ENCODE measurements around the gene PIBF1.
"Not testable (repeated sequence)": the region's sequence is repeated elsewhere in the genome, so short reads cannot be mapped to it uniquely, and the experiment has no call there.

Gene PIBF1

GRCh38 chr13:73035660-73036059 is 253.7 kb downstream of the PIBF1 start:
- no peaks in the 10 kb centered on the region for H3K9me3 ChIP-seq (ENCODE audit: control insufficient read depth in 5 of 5, low read length in 5 of 5)
- H3K4me1 ChIP-seq (ENCODE audit: control insufficient read depth in 5 of 5, insufficient read depth in 5 of 5, low read length in 5 of 5) = no peaks in the 10 kb centered on the region
- no peak overlapping the region for H3K9ac ChIP-seq (ENCODE audit: low read length in 5 of 5)
- no peak overlapping the region for H3K27ac ChIP-seq (ENCODE audit: low read depth, low read length)
- no peaks in the 10 kb centered on the region for H3K36me3 ChIP-seq (ENCODE audit: control insufficient read depth in 5 of 5, insufficient read depth in 5 of 5, low read length in 5 of 5)
- no peaks in the 10 kb centered on the region for H3K27me3 ChIP-seq (ENCODE audit: control insufficient read depth in 5 of 5, insufficient read depth in 4 of 5, low read length in 5 of 5)
- H3K4me3 ChIP-seq (ENCODE audit: low read depth in 1 of 5, low read length in 5 of 5) = no peak overlapping the region

GRCh38 chr13:73036566-73036965 is 254.6 kb downstream of the PIBF1 start:
- H3K27ac ChIP-seq (ENCODE audit: low read depth, low read length) = no peak overlapping the region
- H3K36me3 ChIP-seq (ENCODE audit: control insufficient read depth in 5 of 5, insufficient read depth in 5 of 5, low read length in 5 of 5) = no peaks in the 10 kb centered on the region
- H3K9me3 ChIP-seq (ENCODE audit: control insufficient read depth in 5 of 5, low read length in 5 of 5) = no peaks in the 10 kb centered on the region
- no peaks in the 10 kb centered on the region for H3K4me1 ChIP-seq (ENCODE audit: control insufficient read depth in 5 of 5, insufficient read depth in 5 of 5, low read length in 5 of 5)
- H3K9ac ChIP-seq (ENCODE audit: low read length in 5 of 5) = no peak overlapping the region
- no peak overlapping the region for H3K4me3 ChIP-seq (ENCODE audit: low read depth in 1 of 5, low read length in 5 of 5)
- no peaks in the 10 kb centered on the region for H3K27me3 ChIP-seq (ENCODE audit: control insufficient read depth in 5 of 5, insufficient read depth in 4 of 5, low read length in 5 of 5)

- Histone ChIP-seq H3K27me3 (ENCODE audit: control insufficient read depth in 5 of 5, insufficient read depth in 4 of 5, low read length in 5 of 5) (no peaks in the 10 kb centered on the region), H3K9me3 (ENCODE audit: control insufficient read depth in 5 of 5, low read length in 5 of 5) (no peaks in the 10 kb centered on the region), H3K4me3 (ENCODE audit: low read depth in 1 of 5, low read length in 5 of 5) (no peak overlapping the region), H3K36me3 (ENCODE audit: control insufficient read depth in 5 of 5, insufficient read depth in 5 of 5, low read length in 5 of 5) (no peaks in the 10 kb centered on the region), H3K4me1 (ENCODE audit: control insufficient read depth in 5 of 5, insufficient read depth in 5 of 5, low read length in 5 of 5) (no peaks in the 10 kb centered on the region), H3K9ac (ENCODE audit: low read length in 5 of 5) (no peak overlapping the region), H3K27ac (ENCODE audit: low read depth, low read length) (no peak overlapping the region)
Observed at GRCh38 chr13:73038064-73038463, 256.1 kb downstream of the PIBF1 start.

DNA sequence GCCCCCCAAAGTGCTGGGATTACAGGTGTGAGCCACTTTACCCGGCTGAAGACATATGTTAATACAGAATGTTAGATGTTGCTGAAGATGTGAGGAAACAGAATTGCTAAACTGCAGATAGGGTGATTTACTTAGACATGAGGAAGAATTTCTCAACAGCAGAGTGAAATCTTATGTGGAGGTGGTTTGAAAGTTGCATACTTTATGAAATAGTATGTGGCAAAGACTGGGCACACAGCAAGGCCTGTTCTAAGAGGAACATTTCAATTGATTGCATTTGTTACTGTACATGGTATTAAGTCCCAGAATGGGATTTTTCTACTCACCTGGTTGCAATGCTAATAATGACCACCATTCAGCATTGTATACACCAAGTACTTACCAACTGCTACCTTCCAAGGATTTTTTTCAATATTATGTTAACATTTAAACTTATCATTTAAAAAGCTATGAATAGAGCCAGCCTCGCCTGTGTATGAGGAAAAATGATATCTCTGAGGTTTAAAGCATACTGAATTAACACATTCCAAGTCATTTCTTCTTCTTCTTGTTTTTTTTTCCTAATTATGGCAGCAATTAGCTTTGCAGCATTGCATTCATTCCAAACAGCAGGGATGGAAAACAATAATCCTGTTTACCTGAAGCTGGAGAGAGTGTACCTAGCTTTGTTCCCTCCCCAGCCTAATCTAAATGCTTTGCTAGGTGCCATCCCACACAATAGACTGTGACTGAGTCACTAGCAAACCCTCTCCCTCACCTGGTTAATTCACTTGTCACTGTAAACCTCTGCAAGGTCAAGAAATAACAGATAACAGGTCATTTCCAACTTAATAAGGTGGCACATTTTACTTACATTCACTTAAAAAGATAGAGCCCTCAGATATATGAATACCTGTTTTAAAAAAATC is 257.5 kb downstream of the PIBF1 start:
- Histone ChIP-seq H3K9ac (ENCODE audit: low read length in 5 of 5) (no peak overlapping the region), H3K27me3 (ENCODE audit: control insufficient read depth in 5 of 5, insufficient read depth in 4 of 5, low read length in 5 of 5) (no peaks in the 10 kb centered on the region), H3K4me1 (ENCODE audit: control insufficient read depth in 5 of 5, insufficient read depth in 5 of 5, low read length in 5 of 5) (no peaks in the 10 kb centered on the region), H3K27ac (ENCODE audit: low read depth, low read length) (no peak overlapping the region), H3K9me3 (ENCODE audit: control insufficient read depth in 5 of 5, low read length in 5 of 5) (no peaks in the 10 kb centered on the region), H3K36me3 (ENCODE audit: control insufficient read depth in 5 of 5, insufficient read depth in 5 of 5, low read length in 5 of 5) (no peaks in the 10 kb centered on the region), H3K4me3 (ENCODE audit: low read depth in 1 of 5, low read length in 5 of 5) (no peak overlapping the region)

GRCh38 chr13:73040484-73040883 is 258.6 kb downstream of the PIBF1 start:
- Histone ChIP-seq H3K4me1 (ENCODE audit: control insufficient read depth in 5 of 5, insufficient read depth in 5 of 5, low read length in 5 of 5) (no peaks in the 10 kb centered on the region), H3K4me3 (ENCODE audit: low read depth in 1 of 5, low read length in 5 of 5) (no peak overlapping the region), H3K9ac (ENCODE audit: low read length in 5 of 5) (no peak overlapping the region), H3K27ac (ENCODE audit: low read depth, low read length) (no peak overlapping the region), H3K27me3 (ENCODE audit: control insufficient read depth in 5 of 5, insufficient read depth in 4 of 5, low read length in 5 of 5) (no peaks in the 10 kb centered on the region), H3K36me3 (ENCODE audit: control insufficient read depth in 5 of 5, insufficient read depth in 5 of 5, low read length in 5 of 5) (no peaks in the 10 kb centered on the region), H3K9me3 (ENCODE audit: control insufficient read depth in 5 of 5, low read length in 5 of 5) (no peaks in the 10 kb centered on the region)

GRCh38 chr13:73040968-73041596 is 259.1 kb downstream of the PIBF1 start:
- Histone ChIP-seq H3K4me1 (ENCODE audit: control insufficient read depth in 5 of 5, insufficient read depth in 5 of 5, low read length in 5 of 5) (no peaks in the 10 kb centered on the region), H3K36me3 (ENCODE audit: control insufficient read depth in 5 of 5, insufficient read depth in 5 of 5, low read length in 5 of 5) (no peaks in the 10 kb centered on the region), H3K4me3 (ENCODE audit: low read depth in 1 of 5, low read length in 5 of 5) (no peak overlapping the region), H3K9me3 (ENCODE audit: control insufficient read depth in 5 of 5, low read length in 5 of 5) (no peaks in the 10 kb centered on the region), H3K9ac (ENCODE audit: low read length in 5 of 5) (no peak overlapping the region), H3K27ac (ENCODE audit: low read depth, low read length) (no peak overlapping the region), H3K27me3 (ENCODE audit: control insufficient read depth in 5 of 5, insufficient read depth in 4 of 5, low read length in 5 of 5) (no peaks in the 10 kb centered on the region)

- H3K27ac ChIP-seq (ENCODE audit: low read depth, low read length) = no peak overlapping the region
- no peak overlapping the region for H3K4me3 ChIP-seq (ENCODE audit: low read depth in 1 of 5, low read length in 5 of 5)
- no peaks in the 10 kb centered on the region for H3K9me3 ChIP-seq (ENCODE audit: control insufficient read depth in 5 of 5, low read length in 5 of 5)
- no peak overlapping the region for H3K9ac ChIP-seq (ENCODE audit: low read length in 5 of 5)
- H3K36me3 ChIP-seq (ENCODE audit: control insufficient read depth in 5 of 5, insufficient read depth in 5 of 5, low read length in 5 of 5) = no peaks in the 10 kb centered on the region
- H3K27me3 ChIP-seq (ENCODE audit: control insufficient read depth in 5 of 5, insufficient read depth in 4 of 5, low read length in 5 of 5) = no peaks in the 10 kb centered on the region
- no peaks in the 10 kb centered on the region for H3K4me1 ChIP-seq (ENCODE audit: control insufficient read depth in 5 of 5, insufficient read depth in 5 of 5, low read length in 5 of 5)
Observed at GRCh38 chr13:73045031-73045430, 263.1 kb downstream of the PIBF1 start.

- H3K9ac ChIP-seq (ENCODE audit: low read length in 5 of 5); H3K36me3 ChIP-seq (ENCODE audit: control insufficient read depth in 5 of 5, insufficient read depth in 5 of 5, low read length in 5 of 5); H3K4me1 ChIP-seq (ENCODE audit: control insufficient read depth in 5 of 5, insufficient read depth in 5 of 5, low read length in 5 of 5); H3K27me3 ChIP-seq (ENCODE audit: control insufficient read depth in 5 of 5, insufficient read depth in 4 of 5, low read length in 5 of 5); H3K27ac ChIP-seq (ENCODE audit: low read depth, low read length); H3K4me3 ChIP-seq (ENCODE audit: low read depth in 1 of 5, low read length in 5 of 5); H3K9me3 ChIP-seq (ENCODE audit: control insufficient read depth in 5 of 5, low read length in 5 of 5): not testable (repeated sequence)
Observed at GRCh38 chr13:73048615-73049014, 266.7 kb downstream of the PIBF1 start.

GRCh38 chr13:73054712-73055111 is 272.8 kb downstream of the PIBF1 start:
- H3K27ac ChIP-seq (ENCODE audit: low read depth, low read length) = no peak overlapping the region
- H3K9me3 ChIP-seq (ENCODE audit: control insufficient read depth in 5 of 5, low read length in 5 of 5) = no peaks in the 10 kb centered on the region
- no peaks in the 10 kb centered on the region for H3K36me3 ChIP-seq (ENCODE audit: control insufficient read depth in 5 of 5, insufficient read depth in 5 of 5, low read length in 5 of 5)
- no peak overlapping the region for H3K4me3 ChIP-seq (ENCODE audit: low read depth in 1 of 5, low read length in 5 of 5)
- peaks cover 0 to 12% (median 9%) of the 10 kb centered on the region in 5 donors for H3K4me1 ChIP-seq (ENCODE audit: control insufficient read depth in 5 of 5, insufficient read depth in 5 of 5, low read length in 5 of 5)
- H3K27me3 ChIP-seq (ENCODE audit: control insufficient read depth in 5 of 5, insufficient read depth in 4 of 5, low read length in 5 of 5) = peaks cover 0 to 6% (median 0%) of the 10 kb centered on the region in 5 donors
- no peak overlapping the region for H3K9ac ChIP-seq (ENCODE audit: low read length in 5 of 5)

- Histone ChIP-seq H3K4me3 (ENCODE audit: low read depth in 1 of 5, low read length in 5 of 5) (no peak overlapping the region), H3K27ac (ENCODE audit: low read depth, low read length) (no peak overlapping the region), H3K9me3 (ENCODE audit: control insufficient read depth in 5 of 5, low read length in 5 of 5) (no peaks in the 10 kb centered on the region), H3K27me3 (ENCODE audit: control insufficient read depth in 5 of 5, insufficient read depth in 4 of 5, low read length in 5 of 5) (peaks cover 0 to 6% (median 0%) of the 10 kb centered on the region in 5 donors), H3K4me1 (ENCODE audit: control insufficient read depth in 5 of 5, insufficient read depth in 5 of 5, low read length in 5 of 5) (peaks cover 0 to 25% (median 22%) of the 10 kb centered on the region in 5 donors), H3K9ac (ENCODE audit: low read length in 5 of 5) (no peak overlapping the region), H3K36me3 (ENCODE audit: control insufficient read depth in 5 of 5, insufficient read depth in 5 of 5, low read length in 5 of 5) (no peaks in the 10 kb centered on the region)
Observed at GRCh38 chr13:73055813-73056564, 274.1 kb downstream of the PIBF1 start.
